Measurements from ENCODE around the gene PIP5K1A. TPM values are rescaled to one million over a fixed set of nuclear protein-coding genes. Genes with fewer than 3 reads are reported as not detected.

The PIP5K1A gene
- total and polyA plus RNA-seq, 9 of the 15 experiments (the other 6 are each of a cell fraction or from before 2014, with no cell fraction given): 1.9 to 42.4 (median 18.8) TPM

GRCh38 chr1:151165738-151166504, 32.4 kb upstream of the PIP5K1A start, which contains the start of the genes LYSMD1 and SCNM1 (continued):
- TF ChIP-seq CTCF (IDR thresholded peaks at IDR 0.05 in 2 of 3, conservative IDR thresholded peaks at IDR 0.05 in 1 of 3; ENCODE audit: insufficient read depth in 2 of 3, low read depth in 1 of 3, low read length in 3 of 3): peak in 1 of 3 experiments; percentile 2; a peak in 1 of 6 replicates
- TF ChIP-seq ZNF408 (CRISPR knock-in tag; IDR thresholded peaks at IDR 0.05; ENCODE audit: low read depth): no peak
- TF ChIP-seq HLTF (IDR thresholded peaks at IDR 0.05): no peak
- TF ChIP-seq ZNF76 (CRISPR knock-in tag; IDR thresholded peaks at IDR 0.05; ENCODE audit: borderline replicate concordance): no peak
- TF ChIP-seq DPF2 (IDR thresholded peaks at IDR 0.05): no peak; the same call in 1 of the 2 replicates
- no peak for TF ChIP-seq FOS (IDR thresholded peaks at IDR 0.05; ENCODE audit: extremely low read depth, insufficient read length)
- TF ChIP-seq HMG20A (CRISPR knock-in tag; conservative IDR thresholded peaks at IDR 0.05): no peak
- peak; percentile 54; the same call in 1 of the 2 replicates for TF ChIP-seq MYC (IDR thresholded peaks at IDR 0.05; ENCODE audit: low read depth, low read length)
- no peak for TF ChIP-seq MYC (CRISPR knock-in tag; IDR thresholded peaks at IDR 0.05; ENCODE audit: borderline replicate concordance, low read depth)
- TF ChIP-seq ZNF41 (CRISPR knock-in tag; conservative IDR thresholded peaks at IDR 0.05): no peak
- TF ChIP-seq DNMT1 (IDR thresholded peaks at IDR 0.05): no peak
- 0 out of 2 replicates have a peak, but pooled peaks have one; percentile 7 for TF ChIP-seq PTTG1 (tag; IDR thresholded peaks at IDR 0.05; ENCODE audit: low read depth)
- TF ChIP-seq TAF9B (IDR thresholded peaks at IDR 0.05; ENCODE audit: partially characterized antibody): peak; percentile 68
- TF ChIP-seq NFATC3 (IDR thresholded peaks at IDR 0.05): no peak
- TF ChIP-seq THAP12 (CRISPR knock-in tag; IDR thresholded peaks at IDR 0.05): no peak
- TF ChIP-seq FOXP1 (CRISPR knock-in tag; IDR thresholded peaks at IDR 0.05): peak; percentile 70
- TF ChIP-seq GATAD2B (IDR thresholded peaks at IDR 0.05; ENCODE audit: borderline replicate concordance): peak; percentile 62
- TF ChIP-seq RBM39 (optimal IDR thresholded peaks at IDR 0.05; ENCODE audit: low read depth, low read length): peak; percentile 83
- TF ChIP-seq, protein P1, sequence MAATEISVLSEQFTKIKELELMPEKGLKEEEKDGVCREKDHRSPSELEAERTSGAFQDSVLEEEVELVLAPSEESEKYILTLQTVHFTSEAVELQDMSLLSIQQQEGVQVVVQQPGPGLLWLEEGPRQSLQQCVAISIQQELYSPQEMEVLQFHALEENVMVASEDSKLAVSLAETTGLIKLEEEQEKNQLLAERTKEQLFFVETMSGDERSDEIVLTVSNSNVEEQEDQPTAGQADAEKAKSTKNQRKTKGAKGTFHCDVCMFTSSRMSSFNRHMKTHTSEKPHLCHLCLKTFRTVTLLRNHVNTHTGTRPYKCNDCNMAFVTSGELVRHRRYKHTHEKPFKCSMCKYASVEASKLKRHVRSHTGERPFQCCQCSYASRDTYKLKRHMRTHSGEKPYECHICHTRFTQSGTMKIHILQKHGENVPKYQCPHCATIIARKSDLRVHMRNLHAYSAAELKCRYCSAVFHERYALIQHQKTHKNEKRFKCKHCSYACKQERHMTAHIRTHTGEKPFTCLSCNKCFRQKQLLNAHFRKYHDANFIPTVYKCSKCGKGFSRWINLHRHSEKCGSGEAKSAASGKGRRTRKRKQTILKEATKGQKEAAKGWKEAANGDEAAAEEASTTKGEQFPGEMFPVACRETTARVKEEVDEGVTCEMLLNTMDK (IDR thresholded peaks at IDR 0.05; ENCODE audit: borderline replicate concordance, insufficient read depth, low read depth, low read length, poor library complexity, severe bottlenecking): no peak
- TF ChIP-seq ZNF232 (CRISPR knock-in tag; IDR thresholded peaks at IDR 0.05): no peak

Measured in K562 (cell line).